Activated naive CD4-positive, alpha-beta T cell treated with anti-CD3 and anti-CD28 coated beads, Interleukin-2, amount 50 U/mL, for 24 hours (primary cell): ENCODE results near the gene TUBGCP3.

Source experiments
- H3K27ac Mint-ChIP-seq: one replicate; pipeline ENCODE4 v1.8.0; 2021; ENCODE audit warnings: mild to moderate bottlenecking, mixed read lengths
- H3K27me3 Mint-ChIP-seq: one replicate; pipeline ENCODE4 v1.8.0; 2021; ENCODE audit warnings: mixed read lengths
- H3K36me3 Mint-ChIP-seq: one replicate; pipeline ENCODE4 v1.8.0; 2021; ENCODE audit warnings: mixed read lengths
- H3K4me1 Mint-ChIP-seq: one replicate; pipeline ENCODE4 v1.8.0; 2021; ENCODE audit warnings: mixed read lengths
- H3K4me3 Mint-ChIP-seq: one replicate; pipeline ENCODE4 v1.8.0; 2021; ENCODE audit warnings: mild to moderate bottlenecking, mixed read lengths
- H3K9me3 Mint-ChIP-seq: one replicate; pipeline ENCODE4 v1.8.0; 2021; ENCODE audit warnings: mixed read lengths

TUBGCP3 gene

GRCh38 chr13:112450118-112450903 lies 137.6 kb downstream of the TUBGCP3 start:
- Mint-ChIP-seq H3K36me3 (no peaks in the 10 kb centered on the region), H3K4me3 (no peak overlapping the region), H3K9me3 (no peaks in the 10 kb centered on the region), H3K27me3 (peaks cover 8% of the 10 kb centered on the region), H3K4me1 (no peaks in the 10 kb centered on the region), H3K27ac (no peak overlapping the region)

- Mint-ChIP-seq H3K4me1 (no peaks in the 10 kb centered on the region), H3K4me3 (no peak overlapping the region), H3K27ac (no peak overlapping the region), H3K36me3 (no peaks in the 10 kb centered on the region), H3K27me3 (peaks cover 8% of the 10 kb centered on the region), H3K9me3 (no peaks in the 10 kb centered on the region)
These were observed 138.4 kb downstream of the TUBGCP3 start for GRCh38 chr13:112449545-112449930.

- H3K9me3 Mint-ChIP-seq = no peaks in the 10 kb centered on the region
- no peak overlapping the region for H3K4me3 Mint-ChIP-seq
- H3K4me1 Mint-ChIP-seq = no peaks in the 10 kb centered on the region
- H3K27me3 Mint-ChIP-seq = peaks cover 8% of the 10 kb centered on the region
- H3K36me3 Mint-ChIP-seq = no peaks in the 10 kb centered on the region
- no peak overlapping the region for H3K27ac Mint-ChIP-seq
These were observed 139.1 kb downstream of the TUBGCP3 start for GRCh38 chr13:112448621-112449544.

GRCh38 chr13:112447761-112448603 lies 140.0 kb downstream of the TUBGCP3 start:
- Mint-ChIP-seq H3K36me3 (no peaks in the 10 kb centered on the region), H3K4me3 (no peak overlapping the region), H3K27me3 (peaks cover 15% of the 10 kb centered on the region), H3K9me3 (no peaks in the 10 kb centered on the region), H3K27ac (no peak overlapping the region), H3K4me1 (no peaks in the 10 kb centered on the region)

- peaks cover 16% of the 10 kb centered on the region for H3K27me3 Mint-ChIP-seq
- no peaks in the 10 kb centered on the region for H3K4me1 Mint-ChIP-seq
- no peak overlapping the region for H3K27ac Mint-ChIP-seq
- H3K9me3 Mint-ChIP-seq = no peaks in the 10 kb centered on the region
- H3K4me3 Mint-ChIP-seq = no peak overlapping the region
- H3K36me3 Mint-ChIP-seq = no peaks in the 10 kb centered on the region
These were observed 140.6 kb downstream of the TUBGCP3 start for GRCh38 chr13:112447306-112447705.

GRCh38 chr13:112446867-112447266 lies 141.1 kb downstream of the TUBGCP3 start:
- no peak overlapping the region for H3K27ac Mint-ChIP-seq
- no peaks in the 10 kb centered on the region for H3K9me3 Mint-ChIP-seq
- H3K36me3 Mint-ChIP-seq = no peaks in the 10 kb centered on the region
- H3K4me3 Mint-ChIP-seq = no peak overlapping the region
- H3K4me1 Mint-ChIP-seq = no peaks in the 10 kb centered on the region
- H3K27me3 Mint-ChIP-seq = peaks cover 17% of the 10 kb centered on the region

GRCh38 chr13:112446347-112446861 lies 141.5 kb downstream of the TUBGCP3 start:
- Mint-ChIP-seq H3K27ac (no peak overlapping the region), H3K4me3 (no peak overlapping the region), H3K9me3 (no peaks in the 10 kb centered on the region), H3K4me1 (no peaks in the 10 kb centered on the region), H3K27me3 (peaks cover 17% of the 10 kb centered on the region), H3K36me3 (no peaks in the 10 kb centered on the region)

- Mint-ChIP-seq H3K27me3 (peaks cover 17% of the 10 kb centered on the region), H3K9me3 (no peaks in the 10 kb centered on the region), H3K4me1 (no peaks in the 10 kb centered on the region), H3K36me3 (no peaks in the 10 kb centered on the region), H3K4me3 (no peak overlapping the region), H3K27ac (no peak overlapping the region)
These were observed 142.3 kb downstream of the TUBGCP3 start for GRCh38 chr13:112445411-112446271.

- no peaks in the 10 kb centered on the region for H3K4me1 Mint-ChIP-seq
- no peak overlapping the region for H3K4me3 Mint-ChIP-seq
- peaks cover 22% of the 10 kb centered on the region for H3K27me3 Mint-ChIP-seq
- H3K27ac Mint-ChIP-seq = no peak overlapping the region
- H3K9me3 Mint-ChIP-seq = no peaks in the 10 kb centered on the region
- H3K36me3 Mint-ChIP-seq = no peaks in the 10 kb centered on the region
These were observed 143.2 kb downstream of the TUBGCP3 start for GRCh38 chr13:112444416-112445399.

GRCh38 chr13:112443995-112444311 lies 144.0 kb downstream of the TUBGCP3 start:
- Mint-ChIP-seq H3K9me3 (no peaks in the 10 kb centered on the region), H3K4me3 (no peak overlapping the region), H3K27ac (no peak overlapping the region), H3K36me3 (no peaks in the 10 kb centered on the region), H3K27me3 (peaks cover 25% of the 10 kb centered on the region), H3K4me1 (no peaks in the 10 kb centered on the region)

- Mint-ChIP-seq H3K4me1 (no peaks in the 10 kb centered on the region), H3K4me3 (no peak overlapping the region), H3K27me3 (peaks cover 25% of the 10 kb centered on the region), H3K36me3 (no peaks in the 10 kb centered on the region), H3K27ac (no peak overlapping the region), H3K9me3 (peaks cover under 1% of the 10 kb centered on the region)
These were observed 144.6 kb downstream of the TUBGCP3 start for GRCh38 chr13:112443191-112443994.

- no peak overlapping the region for H3K4me3 Mint-ChIP-seq
- peaks cover 25% of the 10 kb centered on the region for H3K27me3 Mint-ChIP-seq
- no peak overlapping the region for H3K27ac Mint-ChIP-seq
- no peaks in the 10 kb centered on the region for H3K36me3 Mint-ChIP-seq
- H3K4me1 Mint-ChIP-seq = no peaks in the 10 kb centered on the region
- peaks cover 6% of the 10 kb centered on the region for H3K9me3 Mint-ChIP-seq
These were observed 145.4 kb downstream of the TUBGCP3 start for GRCh38 chr13:112442483-112443090.
